LNCaP clone FGC (cell line): ENCODE results near the gene SPRN.

Experiments used
- DNase-seq: peaks from one replicate; pipeline ENCODE4 v3.0.0-alpha.2; 2011; ENCODE audit warnings: low read depth
- H3K4me3 ChIP-seq: 2 replicates; pipeline ENCODE4 v1.5.1; 2011; ENCODE audit warnings: mild to moderate bottlenecking, low read depth, low read length, control low read depth
- CTCF ChIP-seq: IDR thresholded peaks from 2 replicates; pipeline ENCODE4 v1.5.1; 2012; ENCODE audit warnings: mild to moderate bottlenecking; ENCODE audit not compliant: control insufficient read depth, insufficient read depth; ENCODE audit errors: extremely low read depth

SPRN gene

GRCh38 chr10:133460208-133460769 lies 35.9 kb upstream of the SPRN start:
- TF ChIP-seq CTCF, result no peak
- no peak overlapping the region for H3K4me3 ChIP-seq
- no peak for DNase-seq

GRCh38 chr10:133459454-133460207 lies 35.2 kb upstream of the SPRN start:
- no peak overlapping the region for H3K4me3 ChIP-seq
- TF ChIP-seq CTCF, result no peak
- no peak for DNase-seq

GRCh38 chr10:133458710-133459453 lies 34.5 kb upstream of the SPRN start:
- no peak for TF ChIP-seq CTCF

GRCh38 chr10:133458021-133458709 lies 33.7 kb upstream of the SPRN start:
- TF ChIP-seq CTCF, result no peak
- DNase-seq, result no peak
- no peak overlapping the region for H3K4me3 ChIP-seq

More at GRCh38 chr10:133458710-133459453, 34.5 kb upstream of the SPRN start:
- H3K4me3 ChIP-seq, result no peak overlapping the region
- no peak for DNase-seq

GRCh38 chr10:133457100-133457841 lies 32.8 kb upstream of the SPRN start:
- H3K4me3 ChIP-seq, result no peak overlapping the region
- DNase-seq, result no peak
- no peak for TF ChIP-seq CTCF

GRCh38 chr10:133456041-133456951 lies 31.9 kb upstream of the SPRN start:
- no peak overlapping the region for H3K4me3 ChIP-seq
- no peak for DNase-seq
- no peak for TF ChIP-seq CTCF
